H1 (cell line): Measurements from ENCODE around the gene PSAP. TPM values are rescaled to one million over a fixed set of nuclear protein-coding genes. Genes with fewer than 3 reads are reported as not detected.
A peak's percentile ranks its signal among the peaks of the same experiment; 100 is the strongest.

Source experiments
- CTCF ChIA-PET: fragments of 300-600 bp; sonication (Branson Sonifier 250); formaldehyde crosslinking; loops from one replicate; lab custom pipeline; 2021; ENCODE audit not compliant: partially characterized antibody; lab: Charles Lee
- POLR2A ChIA-PET: fragments of 300-600 bp; sonication (Branson Sonifier 250); formaldehyde crosslinking; loops from one replicate; lab custom pipeline; 2021; ENCODE audit warnings: inconsistent platforms; ENCODE audit not compliant: partially characterized antibody; lab: Charles Lee
- DNase-seq, 2 experiments: peaks; one replicate each; pipeline versions ENCODE4 v3.0.0 to v3.0.0-alpha.2; 2010 to 2022; ENCODE audit warnings: low spot score in 2 of 2, low read depth in 1 of 2, mixed read lengths in 1 of 2
- FAIRE-seq: peaks from 2 replicates; lab custom pipeline; 2011; peaks lifted over from hg19 to GRCh38; lab: Jason Lieb, UNC
- H2AFZ ChIP-seq: 2 replicates; pipeline ENCODE4 v1.8.1; 2012; ENCODE audit warnings: low read length, inconsistent platforms
- H2AK5ac ChIP-seq: 2 replicates; pipeline ENCODE4 v1.6.1; 2013; ENCODE audit warnings: low read depth, low read length
- H2BK120ac ChIP-seq: replicated peaks from 2 replicates; pipeline ENCODE3; 2013; ENCODE audit warnings: low read depth, low read length, inconsistent platforms
- H2BK12ac ChIP-seq: 2 replicates; pipeline ENCODE4 v1.6.1; 2013; ENCODE audit warnings: low read depth, low read length
- H2BK15ac ChIP-seq: 2 replicates; pipeline ENCODE4 v1.6.1; 2013; ENCODE audit warnings: low read length
- H2BK20ac ChIP-seq: 2 replicates; pipeline ENCODE4 v1.6.1; 2013; ENCODE audit warnings: low read length
- H2BK5ac ChIP-seq: 2 replicates; pipeline ENCODE4 v1.6.1; 2013; ENCODE audit warnings: low read depth, low read length
- H3K14ac ChIP-seq: 2 replicates; pipeline ENCODE4 v1.6.1; 2013; ENCODE audit warnings: inconsistent platforms; ENCODE audit not compliant: insufficient read length
- H3K18ac ChIP-seq: 2 replicates; pipeline ENCODE4 v1.6.1; 2013; ENCODE audit warnings: low read length; ENCODE audit errors: extremely low read depth
- H3K23ac ChIP-seq: 2 replicates; pipeline ENCODE4 v1.6.1; 2013; ENCODE audit warnings: inconsistent platforms; ENCODE audit not compliant: insufficient read length
- H3K23me2 ChIP-seq: 2 replicates; pipeline ENCODE4 v1.6.1; 2013; ENCODE audit warnings: low read depth, low read length
- H3K27ac ChIP-seq: 2 replicates; pipeline ENCODE4 v1.6.1; 2011; ENCODE audit warnings: low read depth, low read length, inconsistent platforms
- H3K27me3 ChIP-seq, 4 experiments: replicated peaks in 1 of 4; 1 replicate in 1 of 4; 2 replicates in 3 of 4; pipeline versions ENCODE4 v1.6.1 to v1.8.1; 2011 to 2013; ENCODE audit warnings: low read length in 3 of 4, mild to moderate bottlenecking in 3 of 4, inconsistent platforms in 2 of 4, mixed read lengths in 2 of 4, moderate library complexity in 1 of 4; ENCODE audit not compliant: control insufficient read depth in 3 of 4, insufficient read depth in 3 of 4; ENCODE audit errors: extremely low read depth in 1 of 4
- H3K36me3 ChIP-seq, 4 experiments: 2 replicates each; pipeline versions ENCODE4 v1.6.1 to v1.8.1; 2011 to 2013; ENCODE audit warnings: mild to moderate bottlenecking in 4 of 4, low read length in 3 of 4, moderate library complexity in 2 of 4, control low read depth in 1 of 4, inconsistent platforms in 1 of 4; ENCODE audit not compliant: insufficient read depth in 4 of 4, control insufficient read depth in 2 of 4
- H3K4ac ChIP-seq: replicated peaks from 2 replicates; pipeline ENCODE3; 2013; ENCODE audit warnings: low read length, low read depth, mixed read lengths, inconsistent platforms; ENCODE audit not compliant: insufficient read length
- H3K4me1 ChIP-seq, 4 experiments: replicated peaks in 1 of 4; 1 replicate in 1 of 4; 2 replicates in 3 of 4; pipeline versions ENCODE4 v1.6.1 to v1.8.1; 2011 to 2013; ENCODE audit warnings: low read length in 3 of 4, inconsistent platforms in 2 of 4, mixed read lengths in 1 of 4; ENCODE audit not compliant: insufficient read depth in 4 of 4, control insufficient read depth in 3 of 4
- H3K4me2 ChIP-seq, 2 experiments: 2 replicates each; pipeline versions ENCODE4 v1.6.1 to v1.8.1; 2011 to 2013; ENCODE audit warnings: low read depth in 2 of 2, low read length in 2 of 2, control low read depth in 1 of 2, inconsistent platforms in 1 of 2, mild to moderate bottlenecking in 1 of 2; ENCODE audit not compliant: insufficient read depth in 1 of 2
- H3K4me3 ChIP-seq, 4 experiments: fragments of 200-600, 300-600 bp in 1 of 4; sonication (generic), shearing (Covaris generic), sonication (Bioruptor Twin) in 1 of 4; 2 replicates each; pipeline versions ENCODE4 v1.5.1 to v1.8.1; 2011 to 2016; ENCODE audit warnings: low read length in 4 of 4, low read depth in 3 of 4, control low read depth in 2 of 4, inconsistent platforms in 2 of 4, mild to moderate bottlenecking in 2 of 4, mixed read lengths in 1 of 4, moderate library complexity in 1 of 4; ENCODE audit not compliant: insufficient read depth in 2 of 4; ENCODE audit errors: extremely low read depth in 1 of 4
- H3K56ac ChIP-seq: replicated peaks from 2 replicates; pipeline ENCODE3; 2013; ENCODE audit warnings: low read depth, mild to moderate bottlenecking, mixed read lengths, low read length, inconsistent platforms; ENCODE audit not compliant: insufficient read length
- H3K79me1 ChIP-seq: 2 replicates; pipeline ENCODE4 v1.6.1; 2013; ENCODE audit warnings: low read depth, low read length, control low read depth
- H3K79me2 ChIP-seq, 2 experiments: 2 replicates each; pipeline versions ENCODE4 v1.6.1 to v1.8.1; 2012 to 2013; ENCODE audit warnings: low read length in 2 of 2, mild to moderate bottlenecking in 2 of 2, inconsistent platforms in 1 of 2; ENCODE audit not compliant: insufficient read depth in 2 of 2, control insufficient read depth in 1 of 2
- H3K9ac ChIP-seq, 4 experiments: replicated peaks in 1 of 4; 1 replicate in 1 of 4; 2 replicates in 3 of 4; pipeline versions ENCODE4 v1.6.1 to v1.8.1; 2011 to 2013; ENCODE audit warnings: low read depth in 3 of 4, low read length in 3 of 4, control low read depth in 2 of 4, mild to moderate bottlenecking in 2 of 4, moderate library complexity in 2 of 4, inconsistent platforms in 1 of 4; ENCODE audit errors: extremely low read depth in 1 of 4
- H3K9me3 ChIP-seq, 2 experiments: 2 replicates each; pipeline versions ENCODE4 v1.6.1 to v1.8.1; 2012 to 2013; ENCODE audit warnings: mild to moderate bottlenecking in 2 of 2, moderate library complexity in 2 of 2, control low read depth in 1 of 2, inconsistent platforms in 1 of 2, low read depth in 1 of 2, low read length in 1 of 2, mixed read lengths in 1 of 2; ENCODE audit not compliant: insufficient read depth in 2 of 2
- H4K20me1 ChIP-seq, 2 experiments: replicated peaks in 1 of 2; 2 replicates each; pipeline versions ENCODE3 to v1.8.1; 2011 to 2013; ENCODE audit warnings: inconsistent platforms in 2 of 2, low read length in 2 of 2, mild to moderate bottlenecking in 1 of 2; ENCODE audit not compliant: insufficient read depth in 2 of 2, control insufficient read depth in 1 of 2
- H4K5ac ChIP-seq: 2 replicates; pipeline ENCODE4 v1.6.1; 2013; ENCODE audit warnings: low read length, low read depth, mixed read lengths, inconsistent platforms; ENCODE audit not compliant: insufficient read length
- H4K8ac ChIP-seq: 2 replicates; pipeline ENCODE4 v1.8.0; 2013; ENCODE audit warnings: mild to moderate bottlenecking, moderate library complexity, low read length, inconsistent platforms; ENCODE audit not compliant: insufficient read depth; ENCODE audit errors: extremely low read depth
- H4K91ac ChIP-seq: replicated peaks from 2 replicates; pipeline ENCODE3; 2013; ENCODE audit warnings: low read length, mixed read lengths, inconsistent platforms; ENCODE audit not compliant: insufficient read length
- BACH1 ChIP-seq: IDR thresholded peaks from 2 replicates; pipeline ENCODE4 v1.6.1; 2012; ENCODE audit warnings: low read length, improper control_type of control experiment
- CEBPB ChIP-seq: IDR thresholded peaks from 2 replicates; pipeline ENCODE4 v1.6.1; 2012; ENCODE audit warnings: low read depth, low read length
- CHD2 ChIP-seq: IDR thresholded peaks from 2 replicates; pipeline ENCODE4 v1.6.1; 2012; ENCODE audit warnings: low read length, improper control_type of control experiment
- CREB1 ChIP-seq: IDR thresholded peaks from 2 replicates; pipeline ENCODE4 v1.6.1; 2012; ENCODE audit warnings: inconsistent platforms
- EP300 ChIP-seq, 2 experiments: IDR thresholded peaks; 1 replicate in 1 of 2; 2 replicates in 1 of 2; pipeline ENCODE4 v1.6.1; 2011 to 2012; ENCODE audit warnings: low read depth in 2 of 2, low read length in 2 of 2, mild to moderate bottlenecking in 2 of 2, borderline replicate concordance in 1 of 2, inconsistent platforms in 1 of 2, moderate library complexity in 1 of 2
- JUND ChIP-seq: IDR thresholded peaks from 2 replicates; pipeline ENCODE4 v1.6.1; 2011; ENCODE audit warnings: mild to moderate bottlenecking, improper control_type of control experiment, low read length
- MAFK ChIP-seq: IDR thresholded peaks from 2 replicates; pipeline ENCODE4 v1.6.1; 2012; ENCODE audit warnings: low read depth, mild to moderate bottlenecking, improper control_type of control experiment, low read length
- NRF1 ChIP-seq: IDR thresholded peaks from 2 replicates; pipeline ENCODE4 v1.6.1; 2011; ENCODE audit warnings: mild to moderate bottlenecking, low read depth, low read length, improper control_type of control experiment
- POLR2A ChIP-seq, 2 experiments: IDR thresholded peaks; 1 replicate in 1 of 2; 2 replicates in 1 of 2; pipeline ENCODE4 v1.6.1; 2011; ENCODE audit warnings: low read depth in 2 of 2, low read length in 2 of 2, mild to moderate bottlenecking in 2 of 2; ENCODE audit errors: control extremely low read depth in 1 of 2
- POLR2AphosphoS5 ChIP-seq: IDR thresholded peaks from 2 replicates; pipeline ENCODE4 v1.6.1; 2011; ENCODE audit warnings: low read depth, low read length
- TAF1 ChIP-seq: IDR thresholded peaks from 2 replicates; pipeline ENCODE4 v1.6.1; 2011; ENCODE audit warnings: mild to moderate bottlenecking, low read depth, low read length
- WGBS, 2 experiments: shearing (Covaris generic) in 1 of 2; methylation state at CpG; one replicate each; pipeline versions ENCODE4 v1.1.6 to v1.1.7; 2013 to 2015; ENCODE audit warnings: low lambda C conversion rate in 2 of 2, mixed read lengths in 2 of 2, inconsistent platforms in 1 of 2, low coverage in 1 of 2, missing lambda C conversion rate in 1 of 2; ENCODE audit not compliant: insufficient replicate concordance in 2 of 2, insufficient coverage in 1 of 2, insufficient read length in 1 of 2; ENCODE audit errors: extremely low coverage in 1 of 2, missing lambda C conversion rate in 1 of 2; 5-methylcytosine and 5-hydroxymethylcytosine counted together
- polyA plus RNA-seq, 7 experiments: library from polyadenylated mRNA; depleted of rRNA in 3 of 7; stranded (reverse) in 5 of 7; unstranded in 2 of 7; fragments of >200 nt in 5 of 7; fragments of 200-250 nt in 2 of 7; gene quantifications; 1 replicate in 5 of 7; 2 replicates in 1 of 7; 4 replicates in 1 of 7; pipeline versions ENCODE4 v1.2.1 to v1.2.3, GENCODE V29; 2011 to 2013; ENCODE audit warnings: missing spikeins in 2 of 7, mixed read lengths in 2 of 7
- total RNA-seq: library from RNA; stranded (reverse); fragmentation: NEBNext Ultra II Directional; extraction: Animal tissue kit (Norgen Biotek cat#: 25700); gene quantifications from 2 replicates; pipeline ENCODE4 v1.2.1, GENCODE V29; 2021
- TF ChIP-seq, protein P1 (sequence below): IDR thresholded peaks from 2 replicates; pipeline ENCODE4 v1.6.1; 2012; ENCODE audit warnings: inconsistent platforms

The PSAP gene
- total and polyA plus RNA-seq, 2 of the 8 experiments (the other 6 are each of a cell fraction or from before 2014, with no cell fraction given) = 386 to 504 TPM

DNA sequence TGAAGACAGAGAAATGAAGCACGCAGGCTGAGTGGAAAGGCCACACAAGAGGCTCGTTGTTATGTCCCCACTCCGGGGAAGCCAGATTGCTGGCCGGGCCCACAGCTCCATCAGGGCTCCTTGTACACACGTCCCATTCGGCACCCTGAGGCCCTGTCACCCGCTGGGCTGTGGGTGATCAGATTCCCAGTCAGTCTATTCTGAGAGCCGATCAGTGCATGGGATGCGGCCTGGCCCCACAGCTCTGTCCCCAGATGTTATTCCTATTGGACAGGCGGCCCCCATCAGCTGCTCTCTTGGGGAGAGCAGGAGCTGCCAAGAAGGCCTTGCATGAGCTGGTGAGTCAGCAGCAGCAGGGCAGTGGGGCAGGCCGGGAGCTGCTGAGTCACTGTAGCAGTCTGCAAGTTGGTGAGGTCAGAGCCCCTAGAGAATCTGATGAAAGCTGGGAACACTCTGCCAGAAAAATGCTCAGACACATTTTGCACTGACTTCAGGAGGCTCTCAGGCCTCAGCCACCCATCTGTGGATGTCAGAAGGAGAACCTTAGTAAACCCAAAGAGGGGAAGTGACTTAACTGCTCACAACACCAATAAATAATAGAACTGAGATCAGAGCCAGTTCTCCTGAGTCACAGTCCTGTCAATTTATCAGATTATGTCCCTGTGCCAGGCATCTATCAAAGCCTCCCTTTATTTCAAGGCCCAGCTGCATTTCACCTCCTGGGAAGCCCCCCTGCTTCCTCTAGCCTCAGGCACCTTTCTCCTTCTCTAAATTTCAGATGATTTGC is 9.4 kb upstream of the PSAP start:
- Histone ChIP-seq H3K23ac (no peak overlapping the region), H2BK15ac (0 out of 2 replicates have a peak overlapping the region, but pooled peaks have one; percentile 84), H4K91ac (peak overlapping the region; percentile 57), H3K56ac (no peak overlapping the region), H3K79me1 (no peaks in the 10 kb centered on the region), H3K18ac (peak overlapping the region; percentile 4; the same call in 1 of the 2 replicates), H3K4ac (peak overlapping the region; percentile 80), H2BK120ac (no peak overlapping the region), H2BK20ac (no peak overlapping the region), H4K5ac (no peak overlapping the region), H3K4me1 (peaks cover 3 to 14% (median 6%) of the 10 kb centered on the region in 4 experiments; a peak in 4 of 7 replicates), H3K4me3 (no peak overlapping the region), H4K8ac (no peak overlapping the region; the same call in 1 of the 2 replicates), H2BK5ac (0 out of 2 replicates have a peak overlapping the region, but pooled peaks have one; percentile 22), H3K27ac (no peak overlapping the region; the same call in 1 of the 2 replicates), H3K36me3 (no peaks in the 10 kb centered on the region), H3K23me2 (no peaks in the 10 kb centered on the region), H2BK12ac (peak overlapping the region; percentile 13; the same call in 1 of the 2 replicates), H2AFZ (peak overlapping the region; percentile 43; the same call in 1 of the 2 replicates), H3K4me2 (no peak overlapping the region), H4K20me1 (no peaks in the 10 kb centered on the region), H3K9me3 (no peaks in the 10 kb centered on the region), H3K9ac (peak overlapping the region in 1 of 4 experiments; percentile 5; a peak in 1 of 7 replicates), H3K27me3 (no peaks in the 10 kb centered on the region), H2AK5ac (no peak overlapping the region), H3K14ac (no peak overlapping the region), H3K79me2 (no peaks in the 10 kb centered on the region)
- WGBS, 2 experiments = 84% methylated on average over 11 of the region's 11 CpGs; no CpG with 5 or more reads in 1 of the 2 experiments
- ChIA-PET POLR2A (interaction anchor here (1.2 to 3.9 kb wide), 4 partner anchors 8 to 24 kb away, joined by 3 to 20 read pairs (median 5); partner anchors contain the start of gene PSAP), CTCF (interaction anchor here (0.6 to 3.4 kb wide), 8 partner anchors 9 to 291 kb away, joined by 3 to 14 read pairs (median 4); partner anchors contain the start of genes PSAP and VSIR)
- peak; percentile 56 to 73 for DNase-seq
- FAIRE-seq = no peak
- TF ChIP-seq, protein P1, sequence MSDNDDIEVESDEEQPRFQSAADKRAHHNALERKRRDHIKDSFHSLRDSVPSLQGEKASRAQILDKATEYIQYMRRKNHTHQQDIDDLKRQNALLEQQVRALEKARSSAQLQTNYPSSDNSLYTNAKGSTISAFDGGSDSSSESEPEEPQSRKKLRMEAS = 0 out of 2 replicates have a peak, but pooled peaks have one; percentile 20
- TF ChIP-seq EP300 (IDR thresholded peaks at IDR 0.05; ENCODE audit: borderline replicate concordance in 1 of 2, low read depth in 2 of 2, low read length in 2 of 2) (no peak; a peak in 1 of 3 replicates), CEBPB (no peak), NRF1 (no peak), POLR2A (IDR thresholded peaks at IDR 0.05; ENCODE audit: control extremely low read depth in 1 of 2, low read depth in 2 of 2, low read length in 2 of 2) (no peak), CHD2 (no peak), BACH1 (peak; percentile 100), POLR2AphosphoS5 (no peak), JUND (peak; percentile 65), CREB1 (0 out of 2 replicates have a peak, but pooled peaks have one; percentile 18), TAF1 (0 out of 2 replicates have a peak, but pooled peaks have one; percentile 27), MAFK (peak; percentile 97)
